ENCODE measurements around the gene VPS13C.

Gene VPS13C

DNA sequence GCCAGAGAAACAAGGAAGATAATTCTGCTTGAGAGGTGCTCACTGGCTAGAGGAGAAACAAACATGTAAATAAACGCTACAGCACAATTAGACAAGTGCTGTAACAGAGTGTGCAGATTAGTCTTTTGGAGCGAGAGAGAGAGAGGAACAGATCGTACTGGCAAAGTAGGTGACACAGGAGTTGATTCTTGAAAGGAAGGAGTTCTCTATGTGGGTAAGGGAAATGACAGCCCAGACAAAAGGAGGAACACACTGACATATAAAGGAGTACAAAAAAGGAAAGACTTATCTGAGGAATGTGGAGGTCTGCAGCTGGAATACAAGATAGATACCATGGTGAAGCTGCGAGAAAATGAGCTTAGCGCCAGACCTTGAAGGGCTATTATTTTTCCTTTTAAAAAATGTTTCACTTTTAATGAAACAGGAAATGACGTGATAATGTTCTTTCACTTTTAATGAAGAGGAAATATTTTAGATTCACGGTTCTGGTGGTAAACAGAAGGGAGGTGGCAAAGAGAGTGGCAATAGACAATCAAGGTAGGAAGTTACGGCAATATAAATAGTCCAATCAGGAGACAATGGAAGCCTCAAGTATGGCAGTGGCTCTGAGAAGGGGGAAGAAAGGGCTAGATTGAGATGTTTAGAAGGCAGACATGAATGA lies 202.9 kb downstream of the VPS13C start:
- DNase-seq, result peak in 2 of 5 experiments; percentile 63 to 72

DNA sequence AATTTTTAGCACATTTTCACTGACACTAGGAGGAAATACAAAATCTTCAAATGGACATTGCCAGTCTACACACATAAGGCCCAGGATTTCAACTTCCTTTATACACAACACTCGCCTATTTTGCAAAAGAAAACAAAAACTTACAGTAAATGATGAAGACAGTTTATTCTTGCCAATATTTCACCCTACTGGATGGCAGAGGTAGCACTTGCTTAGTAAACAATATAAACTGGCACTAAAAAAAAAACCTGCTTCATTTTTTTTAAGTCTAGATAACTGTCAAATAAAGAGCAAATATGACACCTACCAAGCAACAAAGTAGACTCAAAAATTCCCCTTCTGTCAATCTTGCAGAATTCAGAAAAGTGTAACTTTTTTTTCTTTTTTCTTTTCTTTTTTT lies 204.0 kb downstream of the VPS13C start:
- DNase-seq, result peak in 1 of 5 experiments; percentile 21

DNA sequence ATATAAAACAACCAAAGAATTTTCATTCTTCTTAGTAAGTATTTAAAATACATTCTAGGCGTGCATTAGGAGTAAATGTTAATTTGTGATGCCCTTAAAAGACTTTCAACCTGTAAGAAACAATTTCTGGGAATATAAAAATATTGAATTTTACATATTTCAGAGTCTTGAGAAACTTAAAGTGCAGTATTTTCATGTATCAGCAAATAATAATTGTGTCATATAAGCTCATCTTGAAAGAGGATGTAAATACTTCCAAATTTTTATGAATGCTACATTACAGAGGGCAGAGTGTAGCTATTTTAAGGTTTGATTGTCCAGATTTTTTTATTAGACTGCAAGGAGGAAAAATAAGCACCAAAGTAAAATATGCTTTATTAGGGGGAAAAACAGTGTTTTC lies 207.1 kb downstream of the VPS13C start:
- no peak for DNase-seq

DNA sequence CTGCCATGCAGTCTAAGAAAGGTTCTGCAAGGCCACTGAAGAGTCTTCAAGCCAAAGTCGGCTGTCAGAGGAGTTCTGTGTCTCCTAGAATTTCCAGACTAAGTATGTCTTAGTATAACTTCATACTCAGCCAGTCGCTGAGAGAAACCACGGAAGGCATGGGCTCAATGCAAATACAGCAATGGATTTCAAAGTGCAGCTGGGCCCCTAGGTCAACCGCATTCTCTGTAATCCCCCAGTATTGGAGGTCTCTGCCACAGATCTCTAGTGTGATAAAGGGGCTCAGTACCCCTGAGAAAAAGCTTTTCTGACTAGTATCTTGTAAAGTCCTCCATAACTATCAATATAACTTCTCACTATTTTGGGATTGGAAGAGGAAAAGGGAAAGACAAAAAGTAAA lies 208.3 kb downstream of the VPS13C start:
- DNase-seq, result no peak

DNA sequence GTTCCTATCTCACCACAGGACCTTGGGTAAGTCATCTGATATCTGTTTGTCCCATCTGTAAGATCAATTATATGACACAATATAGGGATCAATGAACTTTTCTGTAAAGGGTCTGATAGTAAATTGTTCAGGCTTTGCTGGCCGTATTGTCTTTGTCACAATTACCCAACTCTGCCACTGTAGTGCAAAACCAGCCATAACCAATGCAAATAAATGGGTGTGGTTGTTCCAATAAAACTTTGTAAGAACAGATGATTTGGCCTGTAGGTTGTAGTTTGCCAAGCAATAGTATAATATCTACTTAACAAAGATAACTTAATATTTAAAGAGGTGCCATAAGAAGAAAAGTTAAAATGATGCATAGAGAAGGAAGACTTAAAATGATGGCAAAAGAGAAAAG lies 210.8 kb downstream of the VPS13C start:
- no peak for DNase-seq

DNA sequence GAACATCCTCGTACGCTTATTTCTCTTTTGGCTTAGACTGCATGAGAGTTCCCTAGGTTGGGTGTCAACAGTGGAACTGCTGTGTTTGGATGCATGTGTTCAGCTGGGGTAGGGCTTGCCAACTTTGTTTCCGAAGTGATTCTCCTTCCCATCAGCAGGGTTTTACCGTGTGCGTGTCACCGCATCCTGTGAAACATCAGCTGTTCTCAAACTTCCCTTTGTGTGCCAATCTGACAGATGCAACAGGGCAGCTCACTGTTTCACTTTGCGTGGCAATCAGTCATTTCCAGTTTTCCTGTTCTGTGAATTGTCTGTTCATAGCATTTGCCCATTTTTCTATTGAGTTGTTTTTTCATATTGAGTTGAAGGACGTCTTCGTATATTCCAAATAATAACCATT lies 218.8 kb downstream of the VPS13C start:
- peak in 1 of 5 experiments; percentile 49 for DNase-seq

DNA sequence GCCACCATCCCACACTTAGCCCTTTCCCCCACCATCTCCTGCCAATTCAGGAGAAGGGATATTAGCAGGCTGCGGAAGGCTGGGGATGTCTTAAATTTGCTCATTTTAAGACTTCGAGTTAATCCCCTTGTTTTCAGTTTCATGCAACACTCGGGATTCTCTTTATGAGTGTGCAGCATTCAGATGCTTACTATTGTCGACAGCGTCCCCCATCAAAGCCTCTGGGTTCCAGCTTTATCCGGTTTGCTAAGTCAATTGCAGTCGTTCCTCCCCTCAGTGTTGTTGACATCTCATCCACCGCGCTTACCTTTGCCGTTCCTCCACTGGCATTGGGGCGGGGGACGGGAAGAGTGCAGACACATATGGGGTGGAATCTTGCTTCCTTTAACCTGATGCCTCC lies 220.2 kb downstream of the VPS13C start:
- peak in 1 of 5 experiments; percentile 53 for DNase-seq

DNA sequence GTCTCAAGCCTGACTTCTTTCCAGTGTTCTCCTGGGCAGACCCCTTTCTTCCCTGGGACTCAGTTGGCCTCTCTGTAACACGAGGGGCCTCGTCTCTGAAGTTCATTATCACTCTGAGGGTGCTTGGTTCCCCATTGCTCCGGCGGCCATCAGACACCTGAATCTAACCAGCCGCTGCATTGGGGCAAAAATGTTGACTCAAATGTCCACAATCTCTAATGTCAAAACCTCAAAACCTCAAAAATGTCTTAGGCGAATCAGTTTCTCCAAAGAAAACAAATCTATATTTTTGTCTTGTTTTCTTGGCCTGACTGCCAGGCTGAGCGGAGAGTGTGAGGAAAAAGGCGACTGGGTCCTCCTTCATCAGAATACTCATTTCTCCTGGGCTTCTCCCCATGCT lies 220.7 kb downstream of the VPS13C start:
- no peak for DNase-seq

DNA sequence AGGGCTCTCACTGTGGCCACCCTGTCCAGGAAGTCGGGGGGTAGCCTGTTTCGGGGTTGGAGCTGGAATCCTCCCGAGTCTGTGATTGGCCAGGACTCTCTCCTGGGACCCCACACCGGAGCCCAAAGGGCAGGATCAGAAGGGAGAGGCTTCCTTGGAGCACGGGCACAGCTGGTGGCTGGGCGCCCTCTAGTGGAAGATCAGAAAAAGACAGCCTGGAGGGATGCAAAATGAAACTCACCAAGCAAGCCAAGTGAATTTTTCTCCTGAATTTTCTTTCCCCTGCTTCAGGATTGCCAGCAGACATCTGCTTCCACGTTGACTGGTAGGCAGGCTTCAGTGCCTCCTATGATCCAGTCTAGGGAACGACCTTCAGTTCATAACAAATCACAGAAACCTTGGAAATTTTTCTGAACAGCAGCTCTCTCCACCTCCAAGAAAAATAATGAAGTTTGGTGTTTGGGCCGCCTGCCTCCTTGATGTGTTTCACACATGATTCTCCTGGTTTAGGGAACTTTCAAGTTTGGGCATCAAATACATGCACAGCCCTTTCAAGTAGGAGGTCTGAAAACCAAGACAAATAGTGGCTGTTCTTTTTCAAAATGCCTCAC lies 224.6 kb downstream of the VPS13C start:
- peak in 4 of 5 experiments; percentile 24 to 42 (median 35) for DNase-seq

DNA sequence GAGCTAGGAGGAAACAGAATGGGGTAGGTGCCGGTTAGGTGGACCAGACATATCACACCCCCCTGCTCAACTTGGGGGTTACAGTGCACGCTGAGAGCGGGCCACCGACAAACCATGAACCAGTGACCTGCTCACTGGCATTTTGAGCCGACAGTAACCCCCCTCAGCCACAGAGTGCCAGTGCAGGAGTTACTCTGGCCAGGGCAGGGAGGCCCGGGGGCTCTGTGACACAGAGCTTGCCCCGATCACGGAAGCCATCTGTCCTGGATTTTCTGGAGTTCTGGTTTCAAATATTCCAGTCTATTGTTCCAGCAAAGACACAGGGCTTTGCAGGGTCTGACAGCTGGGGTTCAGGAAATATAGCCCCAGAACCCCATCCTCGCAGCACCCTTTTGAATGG lies 225.2 kb downstream of the VPS13C start:
- no peak for DNase-seq

DNA sequence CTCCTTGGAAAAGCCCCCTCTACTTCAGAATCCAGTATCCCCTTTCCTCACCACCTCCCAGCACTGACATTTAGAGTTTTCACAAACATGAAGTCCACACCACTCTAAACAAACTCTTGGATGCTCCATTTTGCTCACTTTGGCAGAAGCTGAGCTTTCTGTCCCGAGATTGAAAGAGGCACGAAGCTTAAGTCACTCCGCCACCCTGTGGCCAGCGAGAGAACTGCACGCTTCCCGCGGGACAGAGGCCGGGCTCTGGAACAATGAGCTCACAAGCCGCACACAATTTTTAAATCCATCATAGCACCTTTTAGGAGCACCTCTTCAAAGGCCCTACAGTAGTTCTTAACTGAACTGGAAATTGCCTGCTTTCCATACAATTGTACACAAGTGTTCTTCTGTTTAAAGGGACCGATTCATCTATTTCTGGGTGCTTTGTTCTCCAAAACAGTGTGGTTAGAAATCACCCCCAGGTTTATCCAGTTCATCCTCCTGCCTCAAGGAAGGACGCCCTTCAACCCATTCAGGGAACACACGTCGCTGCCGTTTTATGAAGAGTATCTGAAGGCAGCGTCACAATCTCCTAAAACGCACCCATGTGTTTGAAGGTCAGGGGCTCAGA lies 226.1 kb downstream of the VPS13C start:
- DNase-seq, result peak; percentile 30 to 70 (median 47)

DNA sequence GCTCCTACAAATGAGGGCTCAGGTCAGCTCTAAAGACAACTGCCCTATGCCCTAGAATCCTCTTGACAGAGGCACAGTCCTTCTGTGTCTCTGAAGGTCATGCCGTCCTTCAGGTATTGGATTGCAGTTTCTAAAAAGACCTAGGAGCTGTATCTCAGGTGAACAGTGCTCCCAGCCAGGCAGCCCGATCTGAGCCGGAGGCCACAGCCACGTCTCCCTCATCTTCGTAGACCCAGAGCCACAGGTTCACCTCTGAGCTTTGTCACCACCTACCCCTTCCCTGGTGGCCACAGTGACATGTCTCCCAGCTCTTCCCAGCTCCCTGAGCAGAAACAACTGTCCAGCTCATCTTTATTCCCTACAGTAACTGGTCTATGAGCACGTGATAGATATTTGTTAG lies 228.0 kb downstream of the VPS13C start:
- no peak for DNase-seq

DNA sequence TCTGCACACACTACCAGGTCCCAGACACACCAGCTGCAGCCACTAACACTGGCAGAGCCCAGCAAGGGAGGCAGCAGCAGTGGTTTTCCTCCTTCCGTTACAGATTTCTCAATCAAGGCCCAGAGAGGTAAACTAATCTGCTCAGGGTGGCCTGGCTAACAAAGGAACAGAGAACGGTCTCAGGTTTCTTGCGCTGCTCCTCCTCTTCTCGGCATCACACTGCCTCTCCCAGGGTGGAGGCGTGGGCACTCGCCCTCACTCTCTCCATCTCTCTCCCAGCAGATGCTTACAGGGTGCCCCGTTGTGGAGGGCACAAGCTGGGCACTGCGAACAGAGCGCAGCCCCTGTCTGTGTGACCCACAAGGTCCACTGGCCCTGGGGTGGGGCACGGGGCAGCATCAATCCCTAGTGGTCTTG lies 228.7 kb downstream of the VPS13C start:
- no peak for DNase-seq

DNA sequence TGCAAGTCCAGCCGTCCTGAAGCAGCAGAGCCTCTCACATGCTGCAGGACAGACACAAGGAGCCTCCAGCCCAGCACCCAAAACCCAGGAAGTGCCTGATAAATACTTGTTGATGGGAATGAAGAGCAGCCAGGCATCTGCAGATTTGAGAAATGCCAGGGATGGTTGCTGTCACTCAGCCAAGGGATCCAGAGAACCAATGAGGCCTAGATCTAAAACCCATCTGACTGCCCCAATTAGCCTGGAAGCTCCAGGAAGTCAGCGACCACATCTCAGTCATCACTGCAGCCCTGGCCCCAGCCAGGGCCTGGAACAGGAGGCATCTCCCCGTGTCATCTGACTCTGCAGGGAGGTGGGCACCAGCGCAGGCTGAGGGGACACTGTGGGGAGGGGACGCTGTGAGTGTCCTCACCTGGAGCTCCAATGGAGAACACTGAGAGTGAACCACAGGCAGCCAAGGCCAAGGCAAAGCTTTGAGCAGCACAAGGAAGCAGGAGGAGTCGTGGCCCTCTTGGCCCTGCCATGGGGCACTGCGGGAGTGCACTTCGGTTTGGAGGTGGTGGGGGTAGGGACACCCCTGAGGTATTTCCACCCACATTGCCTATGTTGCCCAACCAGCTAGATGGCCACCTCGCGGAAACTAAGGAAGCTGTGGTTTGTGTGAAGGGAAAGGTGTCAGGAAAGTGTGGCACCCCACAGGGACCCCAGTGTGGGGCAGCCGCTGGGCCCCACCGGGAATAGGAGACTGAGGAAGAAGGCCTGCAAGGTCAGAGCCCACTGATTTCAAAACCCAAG lies 229.5 kb downstream of the VPS13C start:
- no peak for DNase-seq

DNA sequence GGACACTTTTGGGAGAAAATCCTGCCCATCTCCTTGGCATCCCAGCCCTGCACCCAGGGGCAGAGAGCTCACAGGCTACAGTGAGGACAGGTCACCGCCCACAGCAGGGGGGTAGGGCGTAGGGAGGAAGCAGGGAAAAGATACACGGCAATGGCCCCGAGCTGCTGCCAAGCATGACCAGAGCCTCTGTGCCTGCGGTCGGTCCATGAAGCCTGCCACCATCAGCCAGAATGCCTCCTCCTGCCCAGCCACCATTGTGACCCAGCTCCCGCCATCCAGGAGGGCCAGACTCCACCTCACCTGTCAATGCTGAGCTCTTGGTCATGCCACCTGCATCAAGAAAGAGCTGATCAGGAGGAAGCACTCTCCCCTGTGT lies 230.7 kb downstream of the VPS13C start:
- DNase-seq, result no peak

DNA sequence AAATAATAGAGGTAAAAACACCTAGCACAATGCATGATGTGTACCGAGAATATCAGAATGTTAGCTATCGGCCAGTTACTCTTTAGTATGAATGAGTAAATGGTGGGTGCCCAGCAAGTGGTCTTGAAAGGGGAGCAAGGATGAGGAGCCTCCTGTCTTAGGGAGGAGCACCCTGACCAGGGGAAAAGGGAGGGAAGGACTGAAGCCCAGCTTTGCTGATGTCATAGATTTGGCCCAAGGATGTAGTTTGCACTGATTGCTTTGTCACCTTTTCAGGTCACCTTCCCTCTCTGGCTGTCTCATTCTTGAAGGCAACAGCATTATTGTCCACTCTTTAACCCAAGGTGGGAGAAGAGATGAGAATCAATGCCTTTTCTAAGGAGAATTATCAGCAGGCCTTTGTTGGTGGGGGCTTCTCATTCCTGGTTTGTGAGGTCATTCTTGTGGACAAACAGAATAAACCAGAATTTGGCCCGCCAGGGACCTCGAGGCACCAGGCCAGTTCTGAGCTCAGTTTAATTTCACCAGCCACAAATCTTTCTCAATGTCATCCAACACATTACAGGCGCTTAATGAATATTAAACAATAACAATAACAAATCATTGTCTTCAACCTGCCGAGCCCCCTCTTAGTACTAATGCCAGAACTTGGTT lies 231.3 kb downstream of the VPS13C start:
- DNase-seq, result no peak

DNA sequence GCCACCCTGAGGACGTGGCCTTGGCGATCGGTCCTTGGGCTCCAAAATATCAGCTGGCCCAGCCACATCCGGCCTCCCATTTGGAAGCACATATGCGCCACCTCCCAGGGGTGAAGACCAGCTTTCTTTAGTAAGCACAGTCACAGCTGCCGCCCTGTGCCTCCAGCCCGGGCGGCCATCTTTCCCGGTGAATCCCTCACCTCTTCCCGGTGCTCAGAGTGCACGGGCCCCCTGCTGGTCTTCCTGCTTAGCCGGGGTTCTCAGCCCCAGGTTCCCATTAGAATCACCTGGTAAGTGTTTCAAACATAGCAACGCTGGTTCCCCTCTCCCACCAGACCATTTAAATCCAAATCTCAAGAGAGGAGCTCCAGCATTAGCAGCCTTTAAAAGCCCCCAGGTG lies 232.2 kb downstream of the VPS13C start:
- no peak for DNase-seq

DNA sequence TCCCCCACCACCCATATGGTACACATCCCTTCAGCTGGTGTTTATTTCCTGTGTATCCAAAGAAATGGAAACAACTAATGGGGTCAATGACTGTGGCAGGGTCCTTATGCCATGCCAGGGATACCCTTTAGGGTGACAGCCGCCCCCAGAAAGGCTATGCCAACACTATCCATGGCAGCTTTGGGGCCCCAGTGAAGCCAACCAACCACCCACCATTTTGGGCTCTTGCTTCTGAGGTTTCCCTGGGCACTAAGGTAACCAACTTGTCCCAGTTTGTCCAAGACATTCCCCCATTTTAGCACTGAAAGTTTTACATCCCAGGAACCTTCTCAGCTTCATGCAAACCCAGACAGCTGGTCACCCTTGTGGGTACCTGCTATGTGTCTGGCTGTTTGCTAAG lies 233.1 kb downstream of the VPS13C start:
- DNase-seq, result no peak

DNA sequence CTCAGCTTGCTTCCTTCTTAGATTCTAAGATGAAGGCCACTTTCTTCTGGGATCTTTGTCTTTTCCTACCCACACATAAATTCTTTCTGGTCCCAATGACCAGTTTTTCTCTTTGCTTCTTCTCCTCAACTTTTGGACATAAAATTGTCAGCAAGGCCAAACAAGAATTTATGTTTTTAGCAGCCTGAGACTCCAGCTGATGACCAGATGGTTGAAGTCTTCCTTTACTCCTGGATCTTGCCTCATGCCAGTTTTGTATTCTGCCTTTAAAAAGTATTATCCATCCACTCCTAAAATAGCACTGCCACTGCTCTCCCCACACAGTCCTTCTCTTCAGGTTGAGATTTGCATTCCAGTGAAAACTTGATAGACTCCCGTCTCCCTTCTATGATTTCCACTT lies 236.0 kb downstream of the VPS13C start:
- DNase-seq, result no peak

DNA sequence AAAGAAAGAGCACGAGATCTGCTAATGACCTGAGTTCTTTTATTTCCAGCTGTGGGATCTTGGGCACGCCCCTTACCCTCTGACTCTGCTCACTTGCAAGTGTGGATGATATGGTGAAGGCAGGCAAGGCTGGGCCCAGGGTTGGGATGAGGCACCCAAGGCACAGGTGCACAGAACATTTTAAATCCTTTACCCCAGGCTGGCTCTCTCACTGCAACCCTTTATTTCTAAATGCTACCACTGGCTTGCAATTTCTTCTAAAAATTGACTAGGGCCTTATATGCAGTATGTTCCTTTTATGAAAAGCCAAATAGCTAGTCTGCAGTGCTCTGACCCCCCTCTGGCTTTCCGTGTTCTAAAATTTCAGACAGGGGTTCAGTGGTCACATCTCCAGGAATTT lies 237.7 kb downstream of the VPS13C start:
- DNase-seq, result no peak

DNA sequence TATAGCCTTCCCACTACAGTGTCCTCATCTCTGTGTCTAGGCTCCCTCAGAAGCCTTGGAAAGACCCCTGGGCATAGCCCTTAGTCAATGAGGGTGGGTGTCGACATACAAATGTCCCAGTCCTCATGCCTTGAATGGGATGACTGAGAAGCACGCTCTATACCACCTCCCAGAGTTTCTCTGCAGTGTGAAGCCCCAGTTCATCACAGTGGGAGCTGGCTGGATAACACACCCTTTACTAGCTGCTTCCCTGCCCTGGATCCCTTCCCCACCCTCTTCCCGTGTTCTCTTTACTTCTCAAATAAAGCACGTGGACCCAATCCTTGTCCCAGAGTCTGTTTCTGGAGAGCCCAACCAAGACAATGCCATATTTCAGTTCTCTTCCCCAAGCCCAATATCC lies 239.3 kb downstream of the VPS13C start:
- DNase-seq, result no peak

DNA sequence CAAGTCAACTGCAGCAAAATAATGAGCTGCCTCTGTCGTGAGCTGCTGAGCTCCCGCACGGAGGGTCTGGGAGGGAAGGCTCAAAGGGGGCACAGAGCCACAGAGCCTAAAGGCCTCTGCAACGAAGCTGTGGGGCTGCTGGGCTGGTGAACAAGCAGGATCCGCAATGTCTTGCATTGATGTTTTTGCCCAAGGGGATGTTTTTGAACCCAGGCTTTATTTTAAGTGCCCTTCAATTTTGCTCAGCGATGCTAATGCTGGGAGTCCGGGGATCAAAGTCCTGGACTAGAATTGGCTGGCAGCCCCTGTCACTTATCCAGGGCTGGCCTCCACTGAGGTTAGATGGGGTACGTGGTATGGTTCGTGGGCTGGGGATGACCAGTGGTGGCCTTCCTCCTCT lies 240.0 kb downstream of the VPS13C start:
- DNase-seq, result no peak

DNA sequence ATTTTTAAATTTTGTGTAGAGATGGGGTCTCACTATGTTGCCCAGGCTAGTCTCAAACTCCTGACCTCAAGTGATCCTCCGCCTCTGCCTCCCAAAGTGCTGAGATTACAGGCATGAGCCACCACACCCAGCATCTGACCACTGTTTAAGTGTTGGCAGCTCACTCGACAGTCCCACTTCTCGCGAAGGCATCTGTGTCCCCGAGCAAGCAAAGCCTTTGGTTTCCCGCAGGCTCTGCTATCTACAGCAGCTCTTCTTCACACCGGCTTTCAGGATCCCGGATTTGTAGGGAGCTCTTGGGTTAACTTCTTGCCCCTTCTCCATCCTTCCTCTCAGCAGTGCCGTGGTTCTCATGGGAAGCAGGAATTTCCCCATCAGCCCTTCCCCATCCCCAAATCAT lies 240.9 kb downstream of the VPS13C start:
- DNase-seq, result no peak

Measured in T-helper 2 cell (primary cell).